GM18520 (cell line): Measurements from ENCODE around the gene TRIM66.

Experiments used
- ATAC-seq: cut with Tn5 transposase; IDR thresholded peaks from one replicate; pipeline ENCODE4 v1.9.1; 2021; ENCODE audit not compliant: unreplicated experiment

Gene TRIM66

DNA sequence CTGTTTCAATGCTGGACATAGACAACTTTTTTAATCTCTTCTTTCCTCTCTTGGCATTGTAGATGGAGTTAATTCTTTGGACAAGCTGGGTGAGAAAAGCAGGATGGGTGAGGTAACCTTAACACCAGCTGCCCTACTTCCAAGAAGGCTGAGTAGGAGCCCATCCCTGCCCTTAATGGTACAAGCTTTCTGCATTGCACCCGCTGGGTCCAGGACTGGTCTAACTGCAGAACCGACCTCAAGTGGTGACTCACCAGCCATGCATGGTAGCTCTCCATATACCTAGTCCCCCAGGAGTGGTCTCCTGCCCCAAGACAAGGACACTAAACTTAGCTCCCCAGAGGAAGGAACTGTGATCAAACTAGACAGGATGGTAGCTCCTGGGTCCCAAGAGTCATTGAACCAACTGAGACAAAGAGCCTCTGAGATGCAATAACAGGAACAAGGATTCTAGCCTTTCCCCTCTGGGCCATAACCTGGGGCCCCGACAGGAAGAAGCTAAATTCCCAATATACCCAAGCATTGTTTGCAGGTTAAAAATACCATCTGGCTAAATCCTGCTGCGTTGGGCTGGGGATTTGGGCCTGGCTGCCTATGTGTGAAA, 32.3 kb upstream of the TRIM66 start:
- ATAC-seq: no peak

DNA sequence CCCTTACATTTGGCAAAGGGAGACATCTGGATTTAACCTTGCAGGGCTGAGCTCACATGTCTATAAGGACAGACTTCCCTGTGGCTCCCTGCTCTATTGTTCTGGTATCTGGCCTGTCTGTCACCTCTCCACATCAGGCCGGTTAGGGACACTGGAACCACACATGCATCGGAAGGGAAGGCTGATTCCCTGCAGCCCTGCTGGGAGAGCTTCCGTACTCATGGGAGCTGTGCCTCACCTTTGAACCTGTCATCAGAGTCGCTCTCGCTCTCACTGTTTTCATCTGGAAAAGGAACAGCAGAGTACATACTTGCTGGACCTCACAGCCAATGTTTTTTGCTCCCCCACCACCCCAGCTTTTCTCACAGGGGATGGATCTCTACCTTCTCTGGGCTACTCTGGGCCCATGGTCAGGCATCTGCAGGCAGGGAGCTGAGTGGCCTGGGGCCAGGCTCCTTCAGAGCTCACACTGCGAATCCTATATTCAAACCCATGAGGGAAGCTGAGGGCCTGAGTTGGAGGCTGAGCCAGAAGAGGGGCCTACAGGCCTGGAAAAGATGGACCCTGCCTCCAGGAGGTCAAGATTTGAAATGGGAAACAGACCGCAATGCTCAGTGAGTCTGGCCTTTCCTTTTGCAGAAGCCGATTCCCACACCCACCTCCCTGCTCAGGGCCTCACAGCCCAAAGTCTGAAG, 31.4 kb upstream of the TRIM66 start:
- no peak for ATAC-seq

DNA sequence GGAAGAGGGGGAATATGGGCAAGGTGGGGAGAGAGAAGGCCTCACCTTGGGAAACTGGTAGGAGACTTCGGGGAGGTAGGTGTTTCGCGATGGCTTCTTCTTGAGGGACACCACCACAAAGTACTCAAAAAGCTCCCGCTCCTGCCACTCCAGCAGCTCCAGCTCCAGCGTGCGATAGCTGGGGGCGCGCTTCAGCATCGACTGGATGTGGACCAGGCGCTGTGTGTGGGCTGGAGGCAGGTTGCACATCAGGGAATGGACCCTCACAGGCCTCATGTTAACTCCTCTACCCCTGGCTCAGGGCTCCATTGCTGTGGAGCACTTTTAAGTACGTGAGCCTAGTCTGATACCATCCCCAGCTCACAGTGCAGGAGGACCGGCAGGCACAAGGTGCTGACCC, 30.0 kb upstream of the TRIM66 start:
- no peak for ATAC-seq

DNA sequence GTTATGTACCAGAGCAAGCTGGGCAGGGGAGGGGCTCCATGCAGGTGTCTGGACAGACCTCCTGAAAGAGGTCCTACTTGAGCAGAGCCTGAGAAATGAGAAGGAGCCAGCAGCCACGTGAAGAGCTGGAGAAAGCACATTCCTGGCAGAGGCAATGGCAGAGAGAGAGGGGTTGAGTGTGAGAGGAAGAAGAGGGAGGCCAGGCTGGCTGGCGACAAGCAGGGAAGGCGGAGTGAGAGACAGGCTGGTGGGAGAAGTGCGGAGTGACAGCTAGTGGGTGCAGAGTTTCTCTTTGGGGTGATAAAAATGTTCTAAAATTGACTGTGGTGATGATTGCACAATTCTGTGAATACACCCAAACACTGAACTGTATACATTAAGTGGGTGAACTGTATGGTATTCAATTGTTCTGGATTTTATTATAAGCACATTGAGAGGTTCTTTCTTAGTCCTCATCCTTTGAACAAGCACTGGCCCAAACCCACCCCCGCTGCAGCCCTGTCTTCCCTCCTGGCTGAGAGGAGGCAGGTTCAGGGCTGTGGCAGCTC, 29.5 kb upstream of the TRIM66 start:
- ATAC-seq: no peak

DNA sequence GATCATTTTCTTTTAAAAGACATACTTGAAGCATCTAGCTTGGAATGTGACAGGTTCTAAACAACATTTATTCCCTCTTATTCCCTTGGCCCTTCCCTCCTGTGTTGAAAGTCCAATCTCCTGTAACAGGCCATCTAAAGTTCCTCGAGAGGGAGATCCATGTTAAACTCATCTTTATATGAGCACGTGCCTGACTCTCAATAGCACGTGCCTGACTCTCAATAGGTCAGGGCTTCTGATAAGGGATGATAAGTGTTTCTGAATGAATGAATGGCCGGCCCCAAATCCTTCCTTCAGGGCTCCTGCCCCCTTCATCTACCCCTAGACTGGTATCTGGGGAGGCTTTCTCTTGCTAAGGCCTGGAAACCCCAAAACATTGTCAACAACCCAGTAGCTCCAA, 27.3 kb upstream of the TRIM66 start:
- ATAC-seq: no peak

DNA sequence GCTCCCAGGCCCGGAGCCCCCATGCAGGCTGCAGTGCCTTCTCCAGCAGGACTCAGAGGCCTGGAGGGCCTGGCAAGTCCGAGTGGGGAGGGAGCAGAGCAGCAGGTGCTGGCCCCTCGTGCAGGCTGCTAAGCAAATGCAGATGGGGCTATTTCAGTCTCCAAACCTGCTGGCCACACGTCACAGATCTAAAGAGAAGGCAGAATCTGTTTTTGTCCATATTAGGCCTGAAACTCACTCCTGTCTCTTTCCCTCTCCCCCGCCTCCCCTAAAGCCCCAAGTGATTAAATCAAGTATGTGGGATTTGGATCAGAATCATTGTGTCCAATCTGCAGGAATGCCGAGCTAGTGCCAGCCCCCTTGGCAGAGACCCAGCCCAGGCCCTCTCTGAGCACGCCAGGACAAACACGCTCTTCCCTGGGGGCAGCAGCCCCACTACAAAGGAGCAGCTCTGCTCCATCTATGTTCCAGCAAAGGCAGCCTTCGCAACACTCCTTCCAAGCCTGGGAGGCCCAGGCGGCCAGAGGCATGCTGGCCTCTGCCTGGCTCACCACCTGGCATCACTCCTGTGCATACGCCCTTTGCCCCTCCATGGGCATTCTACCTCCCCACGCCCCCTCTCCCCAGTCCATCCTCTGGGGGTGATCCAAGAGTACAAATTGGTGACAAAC, 26.7 kb upstream of the TRIM66 start:
- no peak for ATAC-seq

DNA sequence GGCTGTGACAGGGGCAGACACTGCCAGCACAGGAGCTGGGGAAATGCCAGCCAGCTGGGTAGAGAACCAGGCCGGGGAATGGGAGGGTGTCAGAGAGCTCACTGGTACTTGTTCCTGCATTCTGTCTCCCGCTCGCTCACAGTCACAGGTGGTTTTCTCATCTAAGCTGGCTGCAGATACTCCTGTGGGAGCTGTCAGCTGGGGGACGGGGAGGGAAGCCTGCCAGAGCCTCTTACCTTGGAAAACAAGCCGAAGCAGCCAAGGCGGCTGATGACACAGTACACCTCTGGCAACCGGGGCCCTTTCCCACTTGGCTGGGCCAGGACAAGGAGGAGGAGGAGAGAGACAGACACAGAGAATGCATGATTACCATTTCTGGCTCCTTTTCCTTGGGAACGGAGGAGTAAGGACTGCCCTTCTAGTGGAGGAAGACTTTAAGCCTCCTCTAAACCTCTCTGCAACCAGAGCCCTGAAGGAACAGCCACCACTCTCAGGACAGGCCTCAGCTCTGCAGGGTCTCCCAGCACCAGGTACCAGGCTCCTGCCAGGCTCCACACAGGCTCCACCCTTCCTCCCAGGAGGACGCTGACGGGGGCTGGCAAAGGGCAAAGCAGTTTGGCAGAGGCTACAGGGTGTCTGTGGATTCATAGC, 25.2 kb upstream of the TRIM66 start:
- no peak for ATAC-seq

DNA sequence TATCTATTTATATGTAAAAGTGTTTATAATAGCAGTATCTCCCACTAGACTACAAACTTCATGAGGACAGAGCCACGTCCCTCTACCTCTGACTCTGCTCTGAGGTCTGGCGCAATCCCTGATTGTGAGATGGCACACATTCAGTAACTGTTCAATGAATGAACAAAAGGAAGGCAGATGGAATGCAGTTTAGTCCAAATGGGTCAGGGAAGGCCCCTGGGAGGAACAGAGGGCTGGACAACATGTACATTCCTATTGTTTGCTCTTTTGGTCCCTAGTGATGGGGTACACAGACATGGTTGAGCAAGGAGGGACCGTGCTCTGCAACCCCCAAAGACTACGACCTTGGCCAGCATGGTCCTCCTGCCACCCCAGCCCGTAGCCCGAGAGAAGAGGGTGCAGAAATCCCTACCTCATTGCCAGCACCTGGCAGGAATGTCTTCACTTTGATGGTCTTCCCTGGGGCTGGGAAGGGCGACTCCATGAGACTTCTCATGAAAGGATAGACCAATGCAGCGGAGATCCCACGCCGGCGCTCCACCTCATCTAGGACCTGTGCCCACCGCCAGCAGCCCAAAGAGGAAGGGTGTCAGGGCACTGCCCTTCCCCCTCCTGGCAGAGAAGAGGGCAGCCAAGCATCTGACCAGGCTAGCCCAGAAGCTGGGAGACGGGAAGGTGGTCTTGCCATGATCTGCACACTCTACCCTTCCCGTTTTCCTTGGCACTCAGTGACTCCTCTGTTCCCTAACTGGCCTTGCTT, 24.4 kb upstream of the TRIM66 start:
- no peak for ATAC-seq

DNA sequence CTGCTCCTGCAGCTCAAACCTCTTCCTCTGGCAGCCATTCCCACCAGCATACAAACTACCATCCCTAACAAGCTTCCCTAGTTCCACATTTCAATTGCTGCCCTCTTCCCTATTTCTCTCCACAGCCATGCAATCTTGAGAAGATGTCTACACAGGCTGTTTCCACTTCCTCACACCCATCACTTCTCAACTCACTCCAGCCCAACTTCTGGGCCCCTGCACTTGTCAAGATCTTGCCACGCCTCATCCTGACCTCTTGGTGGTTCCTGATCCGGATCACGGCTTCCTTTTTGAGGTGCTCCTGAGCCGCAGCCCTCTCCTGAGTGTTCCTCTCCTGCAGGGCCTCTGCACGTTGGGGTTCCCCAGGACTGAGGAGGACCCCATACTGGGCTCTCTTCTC, 22.7 kb upstream of the TRIM66 start:
- ATAC-seq: no peak

DNA sequence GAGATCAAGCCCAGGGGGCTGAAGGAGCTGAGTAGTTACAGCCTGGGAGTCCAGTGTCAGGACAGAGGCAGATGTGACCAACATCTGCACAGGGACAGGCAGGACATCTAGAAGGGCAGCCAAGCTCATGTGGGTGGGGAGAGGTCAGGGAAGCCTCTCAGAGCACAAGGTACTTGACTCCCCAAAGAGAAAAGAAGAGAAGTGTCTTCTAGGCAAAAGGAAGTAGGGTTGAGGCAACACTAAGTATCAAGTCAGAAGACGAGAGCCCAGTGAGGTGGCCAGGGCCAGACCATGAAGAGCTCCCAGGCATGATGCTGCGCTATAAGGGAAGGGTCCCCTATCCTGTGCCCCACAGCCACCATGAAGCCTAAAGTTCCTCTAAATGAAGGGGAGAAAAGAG, 21.7 kb upstream of the TRIM66 start:
- no peak for ATAC-seq

DNA sequence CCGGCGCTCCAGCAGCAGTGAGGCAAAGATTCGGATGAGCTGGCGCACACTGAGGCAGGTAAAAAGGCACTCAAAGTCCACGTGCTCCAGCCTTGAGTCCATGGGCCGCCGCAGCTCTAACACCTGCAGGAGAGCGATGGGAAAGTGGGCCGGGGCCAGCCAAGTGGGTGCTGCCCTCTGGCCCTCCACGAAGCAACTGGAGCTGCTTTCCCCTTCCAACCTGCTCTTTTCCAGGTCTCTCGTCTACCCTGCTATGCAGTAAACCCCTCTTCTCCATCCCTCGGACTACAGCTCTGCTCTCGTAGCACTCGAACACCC, 20.1 kb upstream of the TRIM66 start:
- ATAC-seq: no peak

DNA sequence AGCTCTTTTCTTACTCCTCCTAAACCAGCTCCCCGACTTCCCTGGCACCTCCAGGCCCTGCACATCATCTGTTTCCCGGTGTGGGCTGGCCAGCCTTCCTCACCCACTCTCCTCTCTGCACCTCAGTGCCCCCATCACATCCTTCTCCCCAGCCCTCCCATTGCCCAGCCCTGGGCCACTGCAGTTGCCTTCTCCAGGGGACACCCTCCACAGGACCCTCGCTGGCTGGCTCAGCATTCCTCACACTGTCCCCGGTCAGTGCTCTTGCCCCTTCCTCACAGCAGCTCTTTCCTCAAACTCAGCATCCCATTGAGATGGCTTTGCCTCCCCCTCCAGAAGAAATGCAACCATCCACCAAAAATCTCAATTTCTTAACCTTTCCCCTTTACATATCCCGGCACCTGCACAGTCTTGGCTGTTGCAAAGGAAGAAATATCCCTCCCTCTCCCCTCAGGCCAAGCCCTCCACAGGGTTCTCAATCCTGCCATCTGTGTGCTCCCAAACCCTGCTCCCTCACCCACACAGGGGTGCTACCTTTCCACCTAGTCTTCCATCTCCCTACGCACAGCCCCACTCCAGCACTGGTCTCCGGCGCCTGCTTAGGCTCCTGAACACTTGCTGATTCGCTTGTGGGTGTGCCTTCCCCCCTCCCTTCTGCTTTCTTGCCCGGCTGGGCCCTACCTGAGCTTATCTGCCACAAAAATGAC, 19.6 kb upstream of the TRIM66 start:
- ATAC-seq: no peak

DNA sequence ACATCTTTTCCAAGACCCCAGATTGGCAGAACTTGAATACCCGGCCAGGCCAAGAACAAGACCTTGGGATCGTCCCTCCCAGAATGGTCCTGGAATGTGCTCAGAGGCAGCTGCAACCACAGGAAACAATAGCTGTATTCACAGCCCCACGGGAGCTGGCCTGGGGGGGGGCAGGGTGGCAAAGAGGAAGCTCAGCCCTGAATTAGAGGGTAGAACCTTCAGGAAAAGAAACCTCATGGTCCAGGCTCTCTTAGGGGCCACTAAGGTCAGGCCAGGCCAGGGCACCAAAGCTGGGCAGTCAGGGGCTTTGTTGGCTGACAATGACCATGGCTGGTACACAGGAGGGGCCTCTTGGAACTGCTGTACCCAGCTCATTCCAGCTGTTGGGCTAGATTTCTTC, 17.4 kb upstream of the TRIM66 start:
- ATAC-seq: no peak

DNA sequence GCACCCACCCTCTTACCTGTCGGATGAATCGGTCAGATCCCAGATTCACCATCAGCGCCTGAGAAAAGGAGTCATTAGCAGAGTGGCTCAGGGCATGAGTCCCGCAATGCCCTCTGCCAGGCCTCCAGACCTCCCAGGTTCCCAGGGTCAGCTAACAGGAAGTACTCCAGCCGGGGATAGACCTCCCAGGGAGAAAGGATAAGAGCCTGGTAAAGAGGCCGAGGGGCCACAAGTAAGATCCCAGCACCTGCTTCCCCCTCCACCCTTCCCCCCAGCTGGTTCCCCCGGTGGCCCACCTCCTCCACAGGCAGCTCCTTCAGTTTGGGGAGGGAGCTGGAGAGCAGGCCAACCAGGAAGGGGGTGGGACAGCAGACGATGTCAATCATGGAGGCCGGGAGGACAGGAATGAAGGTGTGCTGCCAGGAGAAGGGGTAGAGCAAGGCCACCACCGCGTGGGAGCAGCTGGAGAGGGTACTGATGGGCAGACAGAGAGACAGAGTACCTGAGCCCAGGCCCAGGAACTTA, 16.5 kb upstream of the TRIM66 start:
- ATAC-seq: no peak

DNA sequence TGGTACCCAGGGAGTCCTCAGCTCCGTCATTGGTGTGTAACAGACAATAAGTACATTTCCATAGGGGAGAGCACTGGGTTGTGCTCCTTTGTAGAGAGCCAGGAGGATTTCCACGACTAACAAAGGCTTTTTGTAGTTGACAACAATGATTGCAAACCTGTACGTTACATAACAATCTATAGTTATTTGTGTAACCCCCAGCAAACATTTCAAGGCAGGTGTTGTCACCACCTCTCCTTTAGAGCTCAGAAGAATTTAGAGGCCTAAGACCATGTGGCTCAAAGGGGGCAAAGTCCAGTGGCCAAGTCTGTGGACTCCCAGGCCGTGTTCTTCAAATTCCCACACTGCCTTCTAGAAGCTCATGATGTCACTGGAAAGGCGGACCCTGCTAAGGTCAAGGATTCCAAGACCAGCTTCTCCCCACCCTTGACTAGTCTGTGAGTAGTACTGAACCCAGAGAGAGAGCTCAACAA, 15.9 kb upstream of the TRIM66 start:
- no peak for ATAC-seq

DNA sequence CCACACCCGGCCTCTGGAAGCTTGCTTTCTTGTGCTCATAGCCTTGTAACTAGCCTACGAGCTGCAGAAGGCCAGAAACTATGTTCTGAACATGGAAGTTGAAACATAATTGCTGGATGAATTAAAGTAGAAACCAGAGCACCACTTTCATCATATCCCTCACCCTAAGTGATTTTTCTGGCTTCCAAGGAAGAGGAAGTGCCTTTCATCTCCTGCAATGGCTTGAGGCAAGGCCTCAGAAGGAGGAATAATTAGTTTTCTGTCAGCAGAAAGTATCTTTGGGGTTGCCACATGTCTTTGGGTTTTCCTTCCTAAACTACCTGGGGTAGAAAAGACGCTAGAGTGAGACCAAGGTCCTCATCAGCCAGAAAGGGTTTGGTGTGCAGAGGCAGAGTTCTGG, 14.6 kb upstream of the TRIM66 start:
- ATAC-seq: no peak

DNA sequence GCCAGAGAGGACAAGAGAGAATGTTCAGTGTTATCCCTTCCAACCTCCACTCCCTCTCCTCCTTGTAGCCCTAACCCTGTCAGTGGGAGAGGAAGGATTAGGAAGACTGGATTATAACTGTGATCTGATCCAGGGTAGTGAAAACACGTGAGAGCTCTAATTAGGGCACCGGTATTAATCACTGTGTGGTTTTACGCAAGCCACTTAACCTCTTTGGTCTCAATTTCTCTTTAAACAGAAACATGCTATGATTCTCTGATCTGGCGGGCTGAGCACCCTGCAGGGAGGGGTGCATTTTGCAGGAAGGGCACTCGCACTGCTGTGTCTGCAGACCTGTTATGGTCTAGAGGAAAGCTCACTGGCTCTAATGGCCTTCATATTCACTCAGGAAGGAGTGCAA, 11.7 kb upstream of the TRIM66 start:
- ATAC-seq: no peak

DNA sequence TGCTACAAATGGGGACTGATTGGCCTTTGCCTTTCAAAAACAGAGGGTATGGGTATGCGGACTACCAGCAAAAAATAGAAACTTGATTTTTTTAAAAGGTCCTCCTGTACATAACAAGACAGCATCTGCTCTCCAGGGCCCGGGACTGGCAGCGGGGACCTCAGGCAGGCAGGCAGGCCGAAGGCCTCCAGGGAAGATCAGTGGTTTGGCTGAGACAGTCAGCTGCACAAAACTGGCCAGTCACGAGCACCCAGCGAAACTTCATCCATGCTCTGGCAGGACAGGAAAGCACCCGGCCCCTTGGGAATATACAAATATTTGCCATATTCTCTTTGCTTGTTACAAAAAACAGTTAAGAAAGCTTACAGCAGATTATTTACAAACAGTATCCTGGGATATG, 11.1 kb upstream of the TRIM66 start:
- ATAC-seq: no peak

DNA sequence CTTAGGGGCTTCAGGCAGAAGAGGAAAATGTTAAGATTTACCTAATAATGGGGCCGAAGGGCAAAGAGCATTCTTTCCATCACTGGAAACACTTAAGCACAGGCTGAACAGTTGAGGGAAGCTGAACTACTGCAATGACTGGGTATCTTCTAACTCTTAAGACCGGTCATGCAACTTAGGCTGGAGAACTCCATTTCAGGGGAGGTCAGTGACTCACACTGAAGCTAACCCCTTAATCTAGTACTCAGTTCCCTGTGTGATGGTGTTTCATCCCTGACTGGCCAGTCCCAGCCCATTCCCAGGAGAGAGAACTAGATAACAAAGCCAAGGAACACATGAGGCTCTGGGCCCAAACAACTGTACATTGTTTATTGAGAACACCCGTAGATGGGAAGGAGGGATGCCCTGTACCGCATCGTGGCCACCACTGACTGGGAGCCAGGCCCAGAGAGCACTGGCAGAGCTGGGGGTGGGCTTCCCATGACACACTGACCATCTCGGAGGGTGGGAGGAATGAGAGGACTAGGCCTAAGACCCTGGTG, 10.6 kb upstream of the TRIM66 start:
- no peak for ATAC-seq

DNA sequence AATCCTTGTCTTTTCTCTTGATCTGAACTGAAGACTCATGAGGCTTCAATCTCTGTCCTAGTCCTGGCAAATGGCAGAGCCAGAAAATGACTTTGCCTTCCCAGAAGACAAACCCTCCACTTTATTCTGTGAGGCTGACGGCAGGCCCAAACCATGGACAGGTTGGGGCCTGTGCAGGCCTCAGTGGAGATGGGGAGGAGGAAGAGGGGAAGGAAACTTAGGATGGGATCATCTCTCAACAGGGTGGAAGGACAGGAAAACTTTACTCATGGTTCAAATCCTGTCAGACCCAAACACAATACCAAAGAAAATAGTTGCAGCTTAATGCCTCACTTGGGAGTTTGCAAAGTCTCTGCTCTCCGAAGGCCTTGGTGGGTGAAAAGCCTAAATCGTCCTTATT, 10.0 kb upstream of the TRIM66 start:
- no peak for ATAC-seq
